Kidney tubule cell (primary cell): ENCODE measurements around the gene NPBWR2.

Experiments
- DNase-seq: peaks from one replicate; pipeline ENCODE4 v3.0.0-alpha.2; 2018; ENCODE audit warnings: low spot score

Gene NPBWR2

DNA sequence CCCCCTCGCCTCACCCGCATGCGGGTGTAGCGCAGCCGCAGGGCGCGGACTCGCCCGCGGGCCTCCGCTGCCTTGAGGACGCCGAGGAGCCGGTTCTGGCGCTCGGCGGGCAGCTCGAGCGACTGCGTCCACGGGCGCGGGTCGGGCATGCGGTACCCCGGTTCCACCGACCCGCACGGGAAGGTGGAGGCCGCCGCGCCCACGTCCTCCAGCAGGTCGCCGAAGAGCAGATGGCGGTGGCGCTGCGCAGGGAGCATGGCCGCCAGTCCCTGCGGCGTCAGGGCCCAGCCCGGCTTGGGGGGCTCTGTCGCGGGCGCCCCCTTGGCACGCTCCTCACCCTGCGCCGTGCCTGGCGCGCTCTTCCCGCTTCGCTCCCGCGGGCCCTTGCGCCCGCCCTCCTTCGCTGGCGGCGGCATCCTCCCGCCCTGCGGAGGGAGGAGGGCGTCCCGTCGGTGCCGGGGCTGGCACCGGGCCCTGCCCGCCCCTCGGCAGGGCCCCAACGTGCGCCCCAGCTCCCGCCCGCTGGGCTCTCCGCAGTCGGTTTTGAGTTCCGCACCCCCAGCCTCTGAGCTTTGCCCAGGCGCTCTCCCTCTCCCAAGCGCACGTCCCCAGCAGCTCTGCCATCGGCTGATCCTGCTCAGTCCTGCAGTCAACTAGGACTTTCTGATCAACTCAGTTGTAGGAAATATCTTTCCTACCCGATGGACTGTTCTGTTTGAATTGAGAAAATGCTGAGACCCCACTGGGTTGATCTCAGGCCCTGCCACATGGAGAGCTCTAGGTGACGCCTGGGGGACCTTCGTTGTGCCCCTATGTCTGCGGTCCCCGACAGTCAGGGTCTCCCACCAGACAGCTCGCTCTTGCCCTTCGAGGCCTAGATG is 23.3 kb downstream of the NPBWR2 start, which contains the start of gene LKAAEAR1:
LKAAEAR1 (minus strand) TSS at position 595 of the 881 bp plus-strand sequence; CDS start at position 416, 179 bp downstream.
- no peak for DNase-seq

DNA sequence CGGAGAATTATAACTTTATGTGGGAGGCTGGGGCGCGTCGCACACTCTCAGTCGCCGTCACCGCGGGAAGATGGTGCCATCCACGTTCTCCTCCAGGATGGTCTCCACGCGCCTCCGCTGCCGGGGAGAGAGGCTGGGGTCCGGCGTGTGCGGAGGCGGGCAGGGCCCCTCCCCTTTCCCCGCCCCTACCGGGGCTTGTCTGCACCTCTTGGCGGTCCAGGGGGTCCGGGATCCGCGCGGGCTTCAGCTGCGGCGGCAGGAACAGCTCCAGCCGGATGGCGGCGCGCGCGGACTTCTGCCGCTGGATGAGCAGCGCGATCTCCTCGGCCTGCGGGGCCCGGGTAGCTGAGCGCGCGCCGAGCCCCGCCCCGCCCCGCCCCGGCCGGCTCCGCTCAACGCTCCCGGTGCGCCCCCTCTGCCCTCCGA is 24.0 kb downstream of the NPBWR2 start:
- peak; percentile 68 for DNase-seq

DNA sequence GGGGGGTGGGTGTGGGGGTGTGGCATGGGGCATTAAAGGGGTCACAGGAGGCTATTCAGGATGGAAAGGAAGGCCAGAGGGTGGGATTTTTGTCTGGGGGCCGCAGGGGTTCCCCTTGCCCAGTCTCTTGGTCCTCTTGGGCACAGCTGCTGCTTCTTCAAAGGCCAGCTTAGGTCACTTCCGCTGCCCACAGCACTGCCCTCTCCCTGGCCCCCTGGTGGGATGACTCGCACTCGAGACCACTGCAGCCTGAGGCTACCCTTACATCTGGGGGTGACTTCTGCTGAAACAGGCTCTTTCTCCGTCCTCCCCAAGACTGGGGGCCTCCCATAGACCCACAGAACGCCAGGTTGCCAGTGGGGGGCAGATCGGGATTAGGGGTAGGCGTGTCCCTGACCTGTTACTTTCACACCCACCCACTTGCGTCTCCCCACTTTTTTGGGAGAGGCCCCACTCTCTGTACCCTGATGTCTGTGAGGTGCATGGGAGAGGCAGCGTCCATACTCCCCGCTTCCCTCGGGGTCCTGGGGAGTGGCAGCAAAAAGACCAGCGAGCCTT is 24.5 kb downstream of the NPBWR2 start:
- DNase-seq, result no peak

DNA sequence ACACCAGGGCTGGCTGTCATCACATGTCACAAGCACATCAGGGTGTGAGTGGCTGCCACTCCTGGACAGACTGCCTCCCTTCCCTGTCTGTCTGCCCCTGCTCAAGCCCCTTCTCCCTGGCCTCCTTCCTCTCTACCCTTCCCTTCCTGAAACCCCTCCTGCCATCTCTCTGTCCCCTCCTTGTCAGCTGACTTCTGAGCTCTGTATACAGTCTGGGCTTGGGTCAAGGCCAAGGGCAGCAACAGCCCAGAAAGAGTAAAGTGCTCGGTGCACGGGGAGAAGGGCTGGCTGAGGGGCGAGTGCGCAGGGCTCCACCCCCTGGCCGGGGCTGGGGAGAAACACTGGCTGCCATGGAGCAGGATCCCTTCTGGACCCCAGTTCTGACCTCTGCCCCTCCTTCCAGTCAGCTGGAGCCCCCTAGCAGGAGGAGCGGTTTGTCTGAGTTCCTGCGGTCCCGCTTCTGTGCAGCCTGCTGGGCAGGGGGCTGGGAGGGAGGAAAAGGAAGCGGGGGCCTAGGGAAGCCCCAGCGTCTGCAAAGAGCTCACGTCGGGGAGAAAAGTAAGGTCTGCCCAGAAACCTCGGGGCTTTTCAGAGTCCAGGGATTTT is 25.1 kb downstream of the NPBWR2 start:
- DNase-seq, result no peak

DNA sequence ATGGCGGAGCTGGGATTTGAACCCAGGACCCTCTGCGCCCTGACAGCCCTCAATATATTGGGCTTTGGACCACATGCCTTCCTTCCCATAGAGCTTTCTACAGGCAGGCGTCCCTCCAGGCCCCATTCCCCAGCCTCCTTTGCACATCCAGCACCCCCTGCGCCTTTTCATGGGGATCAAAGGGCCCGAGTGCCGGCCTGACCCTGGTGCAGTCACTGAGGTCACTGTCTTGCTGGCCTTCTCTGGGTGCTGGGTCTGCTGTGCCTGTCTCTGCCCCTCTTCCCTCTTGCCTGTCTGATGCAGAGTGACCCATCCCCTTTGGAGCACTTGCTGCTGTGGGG is 25.8 kb downstream of the NPBWR2 start:
- DNase-seq, result no peak

DNA sequence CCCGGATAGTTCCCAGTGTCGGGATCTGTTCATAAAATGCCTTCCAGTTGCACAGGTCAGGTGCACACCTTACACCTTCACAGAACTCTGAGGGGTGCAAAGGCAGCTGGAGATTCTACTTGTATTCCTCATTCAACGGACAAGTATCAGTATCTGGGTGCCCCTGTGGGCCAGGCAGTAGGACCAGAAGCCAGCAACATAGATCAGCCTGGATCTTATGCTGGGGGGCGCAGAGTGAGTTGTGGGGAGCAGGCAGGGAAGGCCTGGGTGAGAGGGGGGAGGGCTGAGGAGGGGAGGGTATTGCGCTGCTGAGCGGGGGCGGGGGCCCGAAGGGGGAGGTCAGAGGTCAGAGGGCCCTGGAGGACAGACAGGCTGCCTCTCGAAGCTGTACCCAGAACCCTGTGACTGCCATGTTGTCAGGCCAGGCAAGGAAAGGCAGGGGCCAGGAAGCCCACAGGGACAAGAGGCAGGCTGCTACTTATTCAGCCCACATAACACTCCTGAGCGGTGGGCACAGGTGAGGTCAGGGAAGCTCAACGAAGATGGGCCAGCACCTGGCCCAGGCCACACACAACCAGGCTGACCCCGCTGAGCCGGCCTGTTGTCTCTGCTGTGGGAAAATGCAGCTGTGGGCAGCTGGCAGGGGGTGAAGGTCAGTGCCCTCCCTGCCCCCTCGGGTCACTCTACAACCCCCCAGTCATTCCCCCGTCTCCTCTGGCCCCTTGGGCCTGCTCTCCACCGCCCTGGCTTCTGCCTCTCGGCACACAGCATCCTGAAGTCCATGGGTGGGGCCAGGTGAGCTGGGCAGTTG is 26.3 kb downstream of the NPBWR2 start:
- no peak for DNase-seq

DNA sequence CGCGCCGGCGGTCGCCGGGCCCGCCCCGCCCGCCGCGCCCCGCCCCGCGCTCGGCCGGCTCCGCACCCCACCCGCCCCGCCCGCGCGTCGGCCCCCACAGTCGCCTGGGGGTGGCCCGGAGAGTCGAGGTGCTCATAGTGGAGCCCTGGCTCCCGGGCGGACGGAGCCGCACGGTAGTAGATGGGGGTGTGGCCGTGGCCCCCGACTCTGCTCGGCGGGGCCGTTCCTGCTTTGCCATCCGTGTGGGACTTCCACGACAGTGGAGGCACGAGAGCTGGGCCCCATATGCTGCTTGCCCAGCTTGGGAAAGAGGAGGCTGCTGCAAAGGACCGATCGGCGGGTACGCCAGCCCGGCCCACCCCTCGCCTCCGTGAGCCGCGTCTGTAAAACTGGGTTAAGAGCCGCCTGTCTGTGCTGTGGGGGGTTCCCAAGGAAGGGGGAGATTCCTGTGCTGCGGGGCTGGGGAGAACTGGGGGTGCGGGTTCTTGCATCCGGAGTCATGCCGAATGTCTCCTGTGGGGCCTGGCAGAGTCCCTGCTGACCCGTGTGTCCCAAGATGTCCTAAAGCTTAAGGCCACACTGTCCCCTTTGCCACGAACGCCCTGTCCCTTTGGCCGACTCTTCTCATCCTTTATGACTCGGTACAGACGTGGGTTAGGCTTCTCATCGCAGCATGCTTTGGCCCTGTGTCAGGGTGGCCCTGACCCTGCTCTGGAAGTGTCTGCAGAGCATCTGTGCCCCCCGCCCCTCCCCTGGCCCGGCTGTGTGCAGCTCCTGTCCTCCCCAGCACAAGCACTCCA is 27.2 kb downstream of the NPBWR2 start, which contains the start of gene OPRL1:
OPRL1 (plus strand) TSS at position 70 of the 800 bp plus-strand sequence. CDS start 12,639 bp downstream, outside the sequence.
- no peak for DNase-seq

DNA sequence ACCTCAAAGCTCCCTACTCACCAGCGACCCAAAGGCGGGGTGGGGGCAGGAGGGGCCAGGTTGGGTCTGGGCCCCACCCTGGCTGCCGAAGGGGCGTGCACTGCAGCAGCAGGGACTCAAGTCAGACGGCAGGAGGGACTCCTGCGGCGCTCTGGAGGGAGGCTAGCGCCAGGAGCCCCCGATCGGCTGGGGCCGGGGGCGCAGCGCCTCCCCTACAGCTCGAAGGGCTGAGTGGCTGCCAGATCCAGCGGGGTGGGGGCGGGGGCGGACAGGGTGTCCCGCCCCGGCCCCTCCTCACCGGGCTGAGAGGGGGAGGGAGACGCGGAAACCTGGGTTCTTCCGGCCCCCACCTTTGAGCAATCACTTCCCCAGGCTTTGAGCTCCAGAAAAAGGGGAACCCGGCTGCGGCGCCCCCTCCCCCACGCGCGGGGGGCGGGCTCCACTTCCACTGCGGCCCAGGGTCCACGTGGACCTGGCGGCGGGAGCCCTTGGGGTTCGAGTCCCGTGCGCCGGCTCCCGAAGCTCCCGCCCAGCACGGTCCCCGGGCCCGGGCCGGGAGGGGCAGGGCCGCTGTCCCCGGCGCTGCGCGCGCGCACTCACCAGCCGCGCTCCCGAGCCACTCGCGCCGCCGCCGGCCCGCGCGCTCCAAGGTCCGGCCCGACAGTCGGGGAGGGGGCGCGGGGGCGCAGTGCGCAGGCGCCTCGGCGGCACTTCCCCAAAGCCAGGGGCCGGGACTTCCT is 27.9 kb downstream of the NPBWR2 start, which contains the start of gene RGS19:
RGS19 (minus strand) TSS at position 246 of the 740 bp plus-strand sequence. CDS start 2,632 bp downstream, outside the sequence.
- peak; percentile 68 for DNase-seq

DNA sequence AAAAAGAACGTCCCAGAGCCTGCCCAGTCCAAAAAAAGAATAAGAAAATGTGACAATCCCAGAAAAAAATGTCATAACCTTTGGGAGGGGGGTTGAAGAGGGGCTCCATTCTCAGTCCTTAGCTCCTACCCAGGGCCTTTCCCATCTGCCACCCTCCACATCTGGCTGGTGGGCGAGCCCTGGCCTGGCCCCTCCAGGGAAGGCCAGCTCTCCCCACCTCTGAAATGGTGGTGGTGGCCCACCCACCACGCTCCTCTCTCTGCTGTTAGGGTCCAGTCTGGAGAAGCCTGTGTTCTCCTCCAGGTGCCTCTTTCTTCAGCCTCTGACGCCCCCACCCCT is 28.5 kb downstream of the NPBWR2 start:
- DNase-seq, result no peak

DNA sequence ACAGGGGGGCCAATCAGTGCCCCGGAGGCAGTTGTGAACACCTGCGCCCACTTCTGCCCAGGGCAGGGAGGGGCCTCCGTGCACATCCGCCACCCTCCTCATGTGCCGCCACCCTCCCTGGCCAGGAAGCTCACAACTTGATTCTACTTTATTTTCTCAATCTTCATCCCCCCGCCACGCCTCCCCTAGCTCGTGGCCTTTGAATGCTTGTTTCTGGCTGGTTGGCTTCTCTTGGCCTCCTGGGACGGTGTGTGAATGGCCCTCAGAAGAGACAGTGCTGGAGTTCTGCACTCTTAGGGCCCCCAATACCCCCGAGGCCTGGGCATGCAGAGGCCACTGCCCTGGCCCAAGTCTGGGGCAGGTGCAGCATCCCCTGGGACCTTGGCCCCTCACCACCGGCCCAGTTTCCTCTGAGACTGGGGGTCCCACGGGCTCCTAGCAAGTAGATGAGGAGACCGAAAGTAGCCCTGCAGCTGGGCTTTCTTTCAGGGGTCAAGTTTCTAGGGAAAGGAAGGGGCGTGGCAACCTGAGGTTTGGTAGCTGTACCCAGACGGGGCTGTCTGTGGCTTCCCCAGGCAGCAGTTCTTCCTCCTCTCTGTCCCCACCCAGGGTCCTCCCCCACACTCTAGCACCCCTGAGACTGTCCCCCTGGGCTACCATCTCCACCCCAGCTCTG is 29.4 kb downstream of the NPBWR2 start:
- DNase-seq, result no peak

DNA sequence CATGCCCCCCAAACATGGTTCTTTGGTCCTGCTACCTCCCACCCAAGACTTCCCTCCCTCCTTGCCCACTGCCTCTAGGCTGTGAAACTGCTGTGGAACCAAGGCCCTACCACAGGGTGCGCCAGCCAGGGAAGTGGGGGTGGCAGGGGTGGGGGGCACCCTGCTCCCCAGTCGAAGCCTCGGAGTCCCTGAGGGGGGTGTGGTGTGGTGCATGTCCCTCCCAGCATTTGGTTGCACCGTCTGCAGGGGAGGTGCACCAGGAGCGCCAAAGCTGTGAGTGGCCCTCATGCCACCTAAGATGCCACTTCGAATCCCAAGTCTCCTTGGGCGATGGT is 29.9 kb downstream of the NPBWR2 start:
- DNase-seq, result no peak

DNA sequence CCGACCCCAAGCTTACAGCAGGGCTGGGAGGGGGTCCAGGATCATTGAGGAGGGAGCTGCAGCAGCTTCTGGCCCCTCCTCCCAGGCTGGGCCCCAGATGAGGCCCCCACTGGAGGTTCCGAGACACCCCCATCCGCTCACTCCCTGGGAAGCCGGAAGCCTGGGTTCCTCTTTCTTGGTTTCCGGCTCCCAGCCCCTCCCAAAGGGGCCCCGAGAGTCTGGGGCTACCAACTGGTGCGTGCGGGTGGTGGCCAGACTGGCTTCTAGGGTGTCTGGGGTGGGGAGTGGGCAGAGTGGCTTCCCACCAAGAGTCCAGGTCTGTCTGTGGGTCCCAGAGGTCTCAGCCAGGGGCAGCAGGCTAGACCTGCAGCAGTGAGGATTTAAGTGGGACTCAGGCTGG is 30.3 kb downstream of the NPBWR2 start:
- no peak for DNase-seq

DNA sequence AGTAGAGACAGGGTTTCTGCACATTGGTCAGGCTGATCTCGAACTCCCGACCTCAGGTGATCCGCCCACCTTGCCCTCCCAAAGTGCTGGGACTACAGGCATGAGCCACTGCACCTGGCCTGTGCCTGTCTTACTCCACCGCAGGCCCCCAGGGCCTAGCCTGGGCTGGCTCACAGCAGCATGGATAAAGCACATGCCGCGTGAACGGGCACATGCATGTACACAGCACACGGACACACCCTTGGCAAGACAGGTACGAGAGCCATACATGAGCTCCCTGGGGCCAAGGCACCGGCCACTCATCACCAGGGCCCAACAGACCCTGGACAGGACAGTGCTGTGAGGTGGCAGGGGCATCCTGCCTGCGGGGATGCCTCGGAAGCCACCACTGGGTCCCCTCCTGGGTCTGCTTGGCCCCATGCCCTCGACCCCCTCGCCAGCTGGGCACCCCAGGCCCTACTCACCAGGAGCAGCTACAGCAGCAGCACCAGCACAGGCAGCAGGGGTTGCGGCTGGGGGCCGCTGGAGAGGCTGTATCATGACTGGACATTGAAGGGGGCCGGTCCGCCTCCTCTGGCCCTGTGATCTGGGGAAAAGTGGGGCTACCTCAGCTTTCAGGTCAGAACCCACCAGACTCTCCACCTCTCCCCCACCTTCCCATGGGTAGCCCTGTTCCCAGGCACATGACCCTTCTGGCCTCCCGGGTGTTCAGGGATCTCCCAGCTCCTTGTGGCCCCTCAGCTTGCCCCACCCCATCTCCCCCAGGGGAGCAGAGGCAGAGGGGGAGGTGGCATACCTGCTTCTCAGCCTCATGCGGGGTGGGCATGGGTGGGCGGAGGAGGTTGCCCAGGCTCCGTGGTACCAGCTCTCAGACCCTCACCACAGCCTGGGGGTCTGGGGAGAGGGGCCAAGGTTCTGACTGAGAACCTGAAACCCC is 31.0 kb downstream of the NPBWR2 start:
- DNase-seq, result no peak

DNA sequence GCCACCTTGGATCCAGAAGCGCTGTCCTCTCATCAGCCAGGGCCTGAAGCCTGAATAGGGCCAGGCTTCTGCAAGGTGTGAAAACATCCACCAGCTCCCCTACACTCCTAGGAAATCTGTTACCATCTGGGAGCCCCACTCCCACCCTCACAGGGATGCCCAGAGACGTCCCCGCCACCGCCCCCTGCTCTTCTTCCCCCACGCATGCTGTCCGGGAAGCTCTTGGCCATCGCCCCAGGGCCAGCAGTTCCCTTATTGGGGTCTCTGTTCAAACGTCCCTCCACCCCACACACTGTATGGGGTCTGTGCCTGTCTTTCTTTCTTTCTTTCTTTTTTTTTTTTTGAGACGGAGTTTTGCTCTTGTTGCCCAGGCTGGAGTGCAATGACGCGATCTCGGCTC is 31.8 kb downstream of the NPBWR2 start:
- no peak for DNase-seq

DNA sequence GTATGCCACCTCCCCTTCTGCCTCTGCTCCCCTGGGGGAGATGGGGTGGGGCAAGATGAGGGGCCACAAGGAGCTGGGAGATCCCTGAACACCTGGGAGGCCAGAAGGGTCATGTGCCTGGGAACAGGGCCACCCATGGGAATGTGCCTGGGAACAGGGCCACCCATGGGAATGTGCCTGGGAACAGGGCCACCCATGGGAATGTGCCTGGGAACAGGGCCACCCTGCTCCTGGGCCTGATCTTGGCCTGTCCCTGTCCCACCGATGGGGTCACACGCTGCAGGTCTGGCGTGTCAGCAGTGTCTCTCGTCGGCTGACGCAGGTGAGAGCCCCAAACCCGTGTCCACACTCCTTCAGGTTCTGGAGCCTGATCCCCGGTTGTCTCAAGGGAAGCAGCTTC is 32.4 kb downstream of the NPBWR2 start:
- no peak for DNase-seq

DNA sequence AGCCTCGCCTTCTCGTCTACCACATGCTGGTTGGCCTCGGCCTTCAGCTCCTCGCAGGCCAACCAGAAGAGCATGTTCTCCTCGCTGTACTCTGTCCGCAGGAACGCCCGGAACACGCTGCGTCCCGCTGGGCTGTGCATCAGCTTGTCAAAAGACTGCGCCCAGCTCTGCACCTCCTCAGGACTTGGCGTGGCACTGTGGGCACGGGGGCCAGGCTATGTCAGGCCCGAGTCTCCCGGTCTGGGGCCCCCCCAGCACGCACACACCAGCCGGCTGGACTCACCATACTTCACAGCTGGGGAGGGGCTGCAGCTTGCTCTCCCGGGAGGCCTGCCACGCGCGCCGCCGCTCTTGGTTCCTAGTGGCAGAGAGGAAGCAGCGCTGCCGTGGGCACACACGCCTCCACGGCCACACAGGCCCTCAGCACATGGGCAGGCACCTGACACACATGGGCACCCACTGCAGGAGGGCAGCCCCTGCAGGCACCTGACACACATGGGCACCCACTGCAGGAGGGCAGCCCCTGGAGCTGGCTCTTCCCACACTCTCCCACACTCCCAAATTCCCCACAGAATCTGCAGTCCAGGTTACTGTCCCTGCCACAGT is 33.1 kb downstream of the NPBWR2 start:
- no peak for DNase-seq

DNA sequence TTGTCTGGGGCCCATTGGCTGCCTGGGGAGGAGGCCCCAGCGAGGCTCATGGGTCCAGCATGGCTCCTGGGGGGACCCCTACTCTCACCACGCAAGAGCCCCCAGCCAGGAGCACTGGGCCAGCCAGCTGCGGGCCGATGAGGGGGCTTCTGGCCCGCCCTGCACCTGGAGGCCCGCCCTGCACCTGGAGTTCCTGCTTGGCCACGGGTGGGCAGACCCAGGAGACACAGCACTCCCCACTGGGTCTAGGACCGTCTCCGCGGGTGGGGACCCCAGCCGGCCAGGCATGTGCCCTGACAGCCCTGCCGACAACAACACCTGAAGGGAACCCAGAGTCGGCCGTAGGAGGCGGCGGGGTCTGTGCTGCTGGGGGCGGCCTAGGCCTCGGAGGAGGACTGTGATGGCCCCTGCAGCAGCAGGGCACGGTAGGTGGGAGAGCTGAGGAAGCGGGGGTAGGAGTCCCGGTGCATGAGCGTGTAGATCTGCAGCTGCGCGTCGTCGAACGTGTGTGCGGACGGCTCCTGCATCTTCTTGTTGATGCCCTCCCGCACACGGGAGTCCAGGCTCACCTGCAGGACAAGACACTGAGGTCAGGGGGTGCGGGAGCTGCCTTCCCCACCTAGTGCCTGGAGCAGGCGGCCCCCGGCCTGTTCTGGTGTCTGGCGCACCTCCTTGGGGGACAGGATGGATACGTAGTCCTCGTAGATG is 33.7 kb downstream of the NPBWR2 start:
- no peak for DNase-seq

DNA sequence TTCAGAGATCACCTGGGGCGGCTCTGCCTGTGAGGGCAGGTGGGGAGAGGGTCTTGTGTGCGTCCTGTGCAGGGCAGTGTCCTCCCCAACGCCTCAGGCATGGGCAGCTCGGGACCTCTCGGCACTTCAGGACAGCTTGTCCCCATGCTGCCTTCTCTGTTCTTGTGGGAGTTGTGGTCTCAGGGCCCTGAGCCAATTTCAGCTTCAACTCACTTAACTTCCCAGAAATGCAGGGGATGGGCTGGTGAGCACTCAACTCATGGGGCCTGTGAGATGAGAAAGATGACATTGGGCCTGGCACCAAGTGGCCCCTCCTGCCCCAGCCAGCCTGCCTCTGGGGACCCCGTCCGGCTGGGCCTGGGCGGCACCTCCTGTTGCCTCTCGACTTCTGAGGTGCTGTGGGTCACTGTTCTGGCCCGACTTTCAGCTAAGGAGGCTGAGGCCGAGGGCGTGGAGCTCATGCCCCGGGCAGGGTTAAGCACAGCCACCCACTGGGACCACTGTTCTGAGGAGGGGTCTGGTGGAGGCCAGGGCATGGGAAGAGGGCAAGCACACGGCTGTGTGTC is 34.8 kb downstream of the NPBWR2 start:
- DNase-seq, result no peak
